ENCODE data around the gene HPS6. TPM values are rescaled to one million over a fixed set of nuclear protein-coding genes. Genes with fewer than 3 reads are reported as not detected.
"Not testable (repeated sequence)": the region's sequence is repeated elsewhere in the genome, so short reads cannot be mapped to it uniquely, and the experiment has no call there.

Gene HPS6
- total RNA-seq, result 22.6 TPM

GRCh38 chr10:102064868-102065560 lies at the start of gene HPS6:
Gene HPS6 (plus strand): TSS chr10:102065349. CDS start chr10:102065475, 126 bp downstream.
- Histone ChIP-seq H3K9me3 (ENCODE audit: low read depth, low read length) (no peaks in the 10 kb centered on the region), H3K27me3 (ENCODE audit: insufficient read depth, low read length) (no peaks in the 10 kb centered on the region), H3K4me3 (ENCODE audit: low read length) (peak within 1 kb of the TSS; percentile 89), H3K4me1 (ENCODE audit: insufficient read depth, low read length) (peaks cover 49% of the 10 kb centered on the region)

- Histone ChIP-seq H3K4me3 (ENCODE audit: low read length) (no peak overlapping the region), H3K4me1 (ENCODE audit: insufficient read depth, low read length) (peaks cover 1% of the 10 kb centered on the region), H3K9me3 (ENCODE audit: low read depth, low read length) (no peaks in the 10 kb centered on the region), H3K27me3 (ENCODE audit: insufficient read depth, low read length) (no peaks in the 10 kb centered on the region)
Observed at GRCh38 chr10:102016416-102016815, 48.7 kb upstream of the HPS6 start.

GRCh38 chr10:102017295-102017694 lies 47.9 kb upstream of the HPS6 start:
- Histone ChIP-seq H3K9me3 (ENCODE audit: low read depth, low read length) (no peaks in the 10 kb centered on the region), H3K4me1 (ENCODE audit: insufficient read depth, low read length) (no peaks in the 10 kb centered on the region), H3K4me3 (ENCODE audit: low read length) (no peak overlapping the region), H3K27me3 (ENCODE audit: insufficient read depth, low read length) (no peaks in the 10 kb centered on the region)

- Histone ChIP-seq H3K9me3 (ENCODE audit: low read depth, low read length) (no peaks in the 10 kb centered on the region), H3K4me3 (ENCODE audit: low read length) (no peak overlapping the region), H3K4me1 (ENCODE audit: insufficient read depth, low read length) (peaks cover 20% of the 10 kb centered on the region), H3K27me3 (ENCODE audit: insufficient read depth, low read length) (no peaks in the 10 kb centered on the region)
Observed at GRCh38 chr10:102020938-102021337, 44.2 kb upstream of the HPS6 start.

GRCh38 chr10:102024799-102025198 lies 40.4 kb upstream of the HPS6 start:
- Histone ChIP-seq H3K9me3 (ENCODE audit: low read depth, low read length) (no peaks in the 10 kb centered on the region), H3K27me3 (ENCODE audit: insufficient read depth, low read length) (no peaks in the 10 kb centered on the region), H3K4me1 (ENCODE audit: insufficient read depth, low read length) (peaks cover 22% of the 10 kb centered on the region), H3K4me3 (ENCODE audit: low read length) (no peak overlapping the region)

GRCh38 chr10:102027261-102027660 lies 37.9 kb upstream of the HPS6 start:
- no peaks in the 10 kb centered on the region for H3K27me3 ChIP-seq (ENCODE audit: insufficient read depth, low read length)
- H3K9me3 ChIP-seq (ENCODE audit: low read depth, low read length), result no peaks in the 10 kb centered on the region
- H3K4me3 ChIP-seq (ENCODE audit: low read length), result no peak overlapping the region
- peaks cover 22% of the 10 kb centered on the region for H3K4me1 ChIP-seq (ENCODE audit: insufficient read depth, low read length)

GRCh38 chr10:102033787-102034186 lies 31.4 kb upstream of the HPS6 start:
- H3K27me3 ChIP-seq (ENCODE audit: insufficient read depth, low read length), result no peaks in the 10 kb centered on the region
- H3K4me1 ChIP-seq (ENCODE audit: insufficient read depth, low read length), result no peaks in the 10 kb centered on the region
- H3K9me3 ChIP-seq (ENCODE audit: low read depth, low read length), result no peaks in the 10 kb centered on the region
- no peak overlapping the region for H3K4me3 ChIP-seq (ENCODE audit: low read length)

GRCh38 chr10:102035807-102036206 lies 29.3 kb upstream of the HPS6 start:
- not testable (repeated sequence) for H3K4me1 ChIP-seq (ENCODE audit: insufficient read depth, low read length); H3K27me3 ChIP-seq (ENCODE audit: insufficient read depth, low read length); H3K4me3 ChIP-seq (ENCODE audit: low read length); H3K9me3 ChIP-seq (ENCODE audit: low read depth, low read length)

- H3K4me1 ChIP-seq (ENCODE audit: insufficient read depth, low read length), result peaks cover 6% of the 10 kb centered on the region
- H3K9me3 ChIP-seq (ENCODE audit: low read depth, low read length), result no peaks in the 10 kb centered on the region
- H3K4me3 ChIP-seq (ENCODE audit: low read length), result no peak overlapping the region
Observed at GRCh38 chr10:102038410-102038809, 26.7 kb upstream of the HPS6 start.

GRCh38 chr10:102040305-102041050 lies 24.7 kb upstream of the HPS6 start:
- Histone ChIP-seq H3K4me1 (ENCODE audit: insufficient read depth, low read length) (peaks cover 25% of the 10 kb centered on the region), H3K9me3 (ENCODE audit: low read depth, low read length) (no peaks in the 10 kb centered on the region), H3K4me3 (ENCODE audit: low read length) (no peak overlapping the region), H3K27me3 (ENCODE audit: insufficient read depth, low read length) (no peaks in the 10 kb centered on the region)

More at GRCh38 chr10:102038410-102038809, 26.7 kb upstream of the HPS6 start:
- no peaks in the 10 kb centered on the region for H3K27me3 ChIP-seq (ENCODE audit: insufficient read depth, low read length)

- H3K4me3 ChIP-seq (ENCODE audit: low read length), result no peak overlapping the region
- no peaks in the 10 kb centered on the region for H3K27me3 ChIP-seq (ENCODE audit: insufficient read depth, low read length)
Observed at GRCh38 chr10:102045292-102045691, 19.9 kb upstream of the HPS6 start.

GRCh38 chr10:102046095-102046494 lies 19.1 kb upstream of the HPS6 start:
- H3K4me3 ChIP-seq (ENCODE audit: low read length), result no peak overlapping the region
- H3K9me3 ChIP-seq (ENCODE audit: low read depth, low read length), result no peaks in the 10 kb centered on the region
- peaks cover 31% of the 10 kb centered on the region for H3K4me1 ChIP-seq (ENCODE audit: insufficient read depth, low read length)
- no peaks in the 10 kb centered on the region for H3K27me3 ChIP-seq (ENCODE audit: insufficient read depth, low read length)

More at GRCh38 chr10:102045292-102045691, 19.9 kb upstream of the HPS6 start:
- H3K4me1 ChIP-seq (ENCODE audit: insufficient read depth, low read length), result peaks cover 29% of the 10 kb centered on the region
- H3K9me3 ChIP-seq (ENCODE audit: low read depth, low read length), result no peaks in the 10 kb centered on the region

- not testable (repeated sequence) for H3K27me3 ChIP-seq (ENCODE audit: insufficient read depth, low read length); H3K9me3 ChIP-seq (ENCODE audit: low read depth, low read length)
- Histone ChIP-seq H3K4me3 (ENCODE audit: low read length) (peak overlapping the region; percentile 73), H3K4me1 (ENCODE audit: insufficient read depth, low read length) (peaks cover 50% of the 10 kb centered on the region)
Observed at GRCh38 chr10:102054881-102055646, 10.1 kb upstream of the HPS6 start.

GRCh38 chr10:102055647-102056419 lies 9.3 kb upstream of the HPS6 start, which contains the start of gene ARMH3:
Gene ARMH3 (minus strand): TSS chr10:102056173. CDS start chr10:102040114, 16,059 bp downstream.
- Histone ChIP-seq H3K4me3 (ENCODE audit: low read length) (peak within 1 kb of the TSS; percentile 73), H3K9me3 (ENCODE audit: low read depth, low read length) (no peaks in the 10 kb centered on the region), H3K27me3 (ENCODE audit: insufficient read depth, low read length) (no peaks in the 10 kb centered on the region), H3K4me1 (ENCODE audit: insufficient read depth, low read length) (peaks cover 50% of the 10 kb centered on the region)

Data from mononuclear cell (primary cell).